GM18870 (cell line): ENCODE results near the gene JADE2.
"Not testable (repeated sequence)": the region's sequence is repeated elsewhere in the genome, so short reads cannot be mapped to it uniquely, and the experiment has no call there.

Source experiments
- ATAC-seq: cut with Tn5 transposase; IDR thresholded peaks from one replicate; pipeline ENCODE4 v1.9.1; 2021; ENCODE audit warnings: moderate library complexity; ENCODE audit not compliant: unreplicated experiment

JADE2 gene

GRCh38 chr5:134507452-134507851 lies 18.0 kb upstream of the JADE2 start:
- no peak for ATAC-seq

GRCh38 chr5:134508521-134509195 lies 16.8 kb upstream of the JADE2 start:
- no peak for ATAC-seq

- no peak for ATAC-seq
Observed at GRCh38 chr5:134509308-134510040, 16.0 kb upstream of the JADE2 start.

- no peak for ATAC-seq
Observed at GRCh38 chr5:134510970-134511795, 14.3 kb upstream of the JADE2 start.

- no peak for ATAC-seq
Observed at GRCh38 chr5:134511796-134512660, 13.4 kb upstream of the JADE2 start.

- ATAC-seq: no peak
Observed at GRCh38 chr5:134512661-134512999, 12.8 kb upstream of the JADE2 start.

- no peak for ATAC-seq
Observed at GRCh38 chr5:134515801-134516200, 9.7 kb upstream of the JADE2 start.

GRCh38 chr5:134516984-134517383 lies 8.5 kb upstream of the JADE2 start:
- ATAC-seq: not testable (repeated sequence)

- no peak for ATAC-seq
Observed at GRCh38 chr5:134517553-134517952, 7.9 kb upstream of the JADE2 start.

GRCh38 chr5:134519989-134520388 lies 5.5 kb upstream of the JADE2 start:
- no peak for ATAC-seq

- ATAC-seq: no peak
Observed at GRCh38 chr5:134521841-134522240, 3.6 kb upstream of the JADE2 start.

- ATAC-seq: no peak
Observed at GRCh38 chr5:134523543-134524271, 1.8 kb upstream of the JADE2 start.

GRCh38 chr5:134524272-134524825 lies 1.1 kb upstream of the JADE2 start:
- ATAC-seq: no peak

- no peak for ATAC-seq
Observed at GRCh38 chr5:134525683-134526482, 413 bp downstream of the JADE2 start.

- ATAC-seq: no peak
Observed at GRCh38 chr5:134526483-134527155, 1.1 kb downstream of the JADE2 start.

GRCh38 chr5:134527156-134527960 lies 1.9 kb downstream of the JADE2 start:
- ATAC-seq: no peak

GRCh38 chr5:134527961-134528424 lies 2.5 kb downstream of the JADE2 start:
- no peak for ATAC-seq

- no peak for ATAC-seq
Observed at GRCh38 chr5:134528556-134528955, 3.1 kb downstream of the JADE2 start.
